ENCODE data around the gene ARHGEF25.
"Not testable (repeated sequence)": the region's sequence is repeated elsewhere in the genome, so short reads cannot be mapped to it uniquely, and the experiment has no call there.

The ARHGEF25 gene

DNA sequence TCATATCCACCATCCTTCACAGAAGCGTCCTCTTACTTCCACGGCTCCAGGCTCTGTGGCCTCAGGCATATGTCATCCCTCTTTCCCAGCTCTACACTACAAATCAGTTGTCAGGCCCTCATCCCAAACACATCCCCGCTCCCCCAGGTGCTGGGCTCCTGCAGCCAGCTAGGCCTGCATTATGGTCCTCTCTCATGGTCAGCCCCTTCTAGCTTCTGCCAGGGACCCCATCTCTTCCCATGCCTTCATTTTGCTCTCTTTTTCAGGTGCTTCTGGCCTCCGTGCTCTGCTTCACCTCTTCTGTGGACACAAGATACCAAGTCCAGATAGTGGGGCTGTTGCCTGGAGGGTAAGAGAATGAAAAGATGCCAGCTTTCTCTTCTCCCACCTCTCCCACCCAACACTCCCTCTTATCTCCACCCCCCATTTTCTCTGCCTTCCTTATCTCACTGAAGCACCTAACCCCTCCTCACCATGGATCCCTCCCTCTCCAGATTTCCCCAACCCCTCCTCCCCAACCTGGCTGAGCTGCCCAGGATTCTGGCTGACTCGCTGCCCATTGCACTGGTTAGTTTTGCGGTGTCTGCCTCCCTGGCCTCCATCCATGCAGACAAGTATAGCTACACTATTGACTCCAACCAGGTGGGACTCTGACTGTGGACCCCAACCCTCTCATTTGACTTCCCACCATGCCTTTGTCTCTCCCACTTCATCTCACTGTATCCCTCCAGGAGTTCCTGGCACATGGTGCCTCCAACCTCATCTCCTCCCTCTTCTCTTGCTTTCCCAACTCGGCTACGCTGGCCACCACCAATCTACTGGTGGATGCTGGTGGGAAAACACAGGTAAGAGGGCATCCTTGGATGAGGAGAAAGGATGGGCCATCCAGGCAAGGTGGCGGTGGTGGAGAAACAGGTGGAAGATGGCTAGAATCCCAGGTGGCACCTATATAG, 11.3 kb downstream of the ARHGEF25 start:
- DNase-seq (ENCODE audit: low spot score): no peak

- no peak for DNase-seq (ENCODE audit: low spot score)
Measured at GRCh38 chr12:57623385-57623784, 12.2 kb downstream of the ARHGEF25 start.

DNA sequence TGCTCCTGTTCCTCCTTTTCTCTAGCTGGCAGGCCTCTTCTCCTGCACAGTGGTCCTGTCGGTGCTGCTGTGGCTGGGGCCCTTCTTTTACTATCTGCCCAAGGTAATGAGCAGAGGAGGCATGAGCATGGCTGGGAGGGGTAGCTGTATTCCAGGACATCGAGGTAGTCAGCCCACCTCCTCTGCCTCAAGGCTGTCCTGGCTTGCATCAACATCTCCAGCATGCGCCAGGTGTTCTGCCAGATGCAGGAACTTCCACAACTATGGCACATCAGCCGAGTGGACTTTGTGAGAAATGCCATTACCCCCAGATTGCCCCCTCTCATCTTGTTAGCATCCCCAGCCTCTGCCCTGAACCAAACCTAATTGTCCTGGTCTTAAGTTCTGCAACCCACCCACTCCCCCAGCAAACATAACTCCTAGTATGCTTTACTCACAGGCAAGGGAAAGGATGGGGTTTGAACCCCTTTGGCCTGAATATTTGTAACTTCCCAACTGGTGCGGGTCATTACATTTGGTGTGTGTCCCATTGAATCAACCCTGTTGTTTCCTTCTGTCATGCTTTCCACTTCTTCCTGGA, 12.7 kb downstream of the ARHGEF25 start:
- DNase-seq (ENCODE audit: low spot score): no peak

- no peak for DNase-seq (ENCODE audit: low spot score)
Measured at GRCh38 chr12:57624441-57625220, 13.4 kb downstream of the ARHGEF25 start.

GRCh38 chr12:57625261-57626032, 14.2 kb downstream of the ARHGEF25 start:
- no peak for DNase-seq (ENCODE audit: low spot score)

DNA sequence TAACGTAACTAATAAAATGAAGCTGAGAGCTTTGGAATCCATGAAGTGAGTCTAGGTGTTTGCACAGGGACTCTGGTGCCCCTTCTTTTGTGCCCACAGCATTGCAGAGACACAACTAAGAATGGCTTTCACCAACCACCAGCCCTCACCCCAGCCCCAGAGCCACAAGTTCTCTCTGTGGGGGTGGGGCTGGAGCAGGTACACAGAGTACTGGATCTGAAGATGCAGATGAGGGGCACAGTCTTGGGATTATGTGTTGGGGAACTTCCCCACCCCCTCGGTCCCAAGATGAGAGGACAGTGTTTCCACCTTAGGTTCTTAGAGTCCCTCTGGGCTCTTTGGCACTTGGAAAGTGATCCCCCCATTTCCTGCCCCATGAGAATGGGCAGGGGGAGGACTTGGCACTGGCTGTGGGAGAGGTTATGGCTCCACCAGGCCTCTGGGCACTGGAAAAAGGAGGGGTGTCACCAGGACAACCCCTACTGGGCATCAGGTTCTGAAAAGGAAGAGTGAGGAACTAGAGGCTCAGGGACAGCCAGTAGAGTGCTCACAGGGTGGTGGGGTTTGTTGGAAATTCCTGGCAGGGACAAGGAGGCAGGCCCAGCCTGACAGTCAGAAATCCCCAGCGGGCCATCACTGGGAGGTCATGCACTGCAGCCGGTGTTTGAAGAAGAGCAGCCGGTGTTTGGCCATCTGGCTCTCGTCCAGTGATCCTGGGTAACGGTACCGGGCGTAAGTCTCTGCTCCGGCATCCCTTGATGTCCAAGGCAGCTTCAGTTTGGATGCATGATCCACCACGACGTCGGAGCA, 15.1 kb downstream of the ARHGEF25 start:
- DNase-seq (ENCODE audit: low spot score): no peak

DNA sequence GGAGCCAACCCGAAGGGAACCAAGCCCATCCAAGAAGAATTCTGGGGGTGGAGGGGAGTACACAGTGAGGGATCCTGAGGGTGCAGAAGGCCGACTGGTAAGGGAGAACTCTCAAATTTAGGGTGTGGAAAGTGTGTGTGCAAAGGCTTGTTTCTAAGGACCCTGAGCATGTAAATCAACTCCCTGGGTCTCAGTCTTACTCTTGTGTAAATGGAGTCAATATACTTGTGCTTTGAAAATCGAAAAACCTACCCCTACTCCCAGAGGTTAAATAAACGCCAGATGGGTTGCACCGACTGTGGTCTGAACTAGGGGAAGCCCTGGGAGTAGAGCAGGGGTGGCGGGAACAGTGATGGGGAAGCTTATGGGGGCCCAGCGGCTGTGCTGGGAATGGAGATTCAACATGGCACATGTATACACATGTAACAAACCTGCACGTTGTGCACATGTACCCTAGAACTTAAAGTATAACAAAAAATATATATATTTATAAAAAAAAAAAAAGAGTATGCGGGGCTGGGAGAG, 15.7 kb downstream of the ARHGEF25 start:
- no peak for DNase-seq (ENCODE audit: low spot score)

- no peak for DNase-seq (ENCODE audit: low spot score)
Measured at GRCh38 chr12:57627501-57628279, 16.5 kb downstream of the ARHGEF25 start.

GRCh38 chr12:57628280-57629191, 17.3 kb downstream of the ARHGEF25 start:
- no peak for DNase-seq (ENCODE audit: low spot score)

- DNase-seq (ENCODE audit: low spot score): no peak
Measured at GRCh38 chr12:57629897-57630471, 18.7 kb downstream of the ARHGEF25 start.

DNA sequence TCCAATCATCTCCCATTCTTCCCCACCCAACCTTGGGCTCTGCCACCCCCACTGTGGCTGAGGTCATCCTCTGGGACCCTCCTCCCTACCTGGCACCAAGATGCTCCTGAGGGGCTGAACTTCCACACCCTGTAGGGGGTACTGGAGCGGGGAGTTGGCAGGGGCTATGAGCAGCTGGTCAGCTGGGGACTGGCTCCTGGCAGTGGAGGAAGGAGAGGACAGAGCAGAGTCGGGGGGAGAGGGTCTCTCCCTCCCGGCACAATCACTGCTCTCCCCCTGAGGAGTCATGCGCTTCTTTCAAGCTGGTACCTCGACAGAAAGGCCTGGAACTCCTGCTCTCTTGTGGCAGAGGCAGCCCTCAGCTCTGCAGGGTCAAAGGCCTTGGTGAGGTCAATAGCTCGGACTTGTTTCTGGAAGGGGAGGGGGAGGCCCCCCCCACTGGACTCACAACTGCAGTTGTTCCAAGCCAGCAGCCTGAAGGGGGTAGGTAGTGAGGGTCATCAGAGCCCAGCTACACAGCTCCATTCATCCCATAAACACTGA, 19.7 kb downstream of the ARHGEF25 start:
- DNase-seq (ENCODE audit: low spot score): peak; percentile 4

DNA sequence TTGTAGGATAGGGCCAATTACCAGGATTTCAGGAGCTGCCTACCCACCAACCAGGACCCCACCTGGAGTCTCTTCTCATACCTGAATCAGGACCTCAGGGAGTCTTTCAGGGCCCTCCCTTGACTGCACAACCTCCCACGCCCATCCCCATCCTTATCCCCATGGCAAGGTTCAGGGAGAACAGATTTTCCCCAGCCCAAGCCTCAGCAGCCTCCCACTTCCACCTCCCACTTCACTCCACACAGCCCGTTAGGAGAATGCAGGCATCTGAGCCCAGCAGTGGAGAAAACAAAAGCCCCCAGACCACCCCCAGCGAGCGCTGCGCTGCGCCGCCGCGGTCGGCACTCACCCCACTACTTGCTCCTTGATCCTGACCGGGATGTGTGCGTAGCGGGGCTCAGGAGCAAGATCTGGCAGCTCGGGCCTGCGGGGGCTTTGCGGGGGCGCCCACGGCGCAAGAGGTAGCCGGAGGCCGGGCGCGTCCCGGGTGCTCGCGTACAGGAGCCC, 20.4 kb downstream of the ARHGEF25 start:
- no peak for DNase-seq (ENCODE audit: low spot score)

DNA sequence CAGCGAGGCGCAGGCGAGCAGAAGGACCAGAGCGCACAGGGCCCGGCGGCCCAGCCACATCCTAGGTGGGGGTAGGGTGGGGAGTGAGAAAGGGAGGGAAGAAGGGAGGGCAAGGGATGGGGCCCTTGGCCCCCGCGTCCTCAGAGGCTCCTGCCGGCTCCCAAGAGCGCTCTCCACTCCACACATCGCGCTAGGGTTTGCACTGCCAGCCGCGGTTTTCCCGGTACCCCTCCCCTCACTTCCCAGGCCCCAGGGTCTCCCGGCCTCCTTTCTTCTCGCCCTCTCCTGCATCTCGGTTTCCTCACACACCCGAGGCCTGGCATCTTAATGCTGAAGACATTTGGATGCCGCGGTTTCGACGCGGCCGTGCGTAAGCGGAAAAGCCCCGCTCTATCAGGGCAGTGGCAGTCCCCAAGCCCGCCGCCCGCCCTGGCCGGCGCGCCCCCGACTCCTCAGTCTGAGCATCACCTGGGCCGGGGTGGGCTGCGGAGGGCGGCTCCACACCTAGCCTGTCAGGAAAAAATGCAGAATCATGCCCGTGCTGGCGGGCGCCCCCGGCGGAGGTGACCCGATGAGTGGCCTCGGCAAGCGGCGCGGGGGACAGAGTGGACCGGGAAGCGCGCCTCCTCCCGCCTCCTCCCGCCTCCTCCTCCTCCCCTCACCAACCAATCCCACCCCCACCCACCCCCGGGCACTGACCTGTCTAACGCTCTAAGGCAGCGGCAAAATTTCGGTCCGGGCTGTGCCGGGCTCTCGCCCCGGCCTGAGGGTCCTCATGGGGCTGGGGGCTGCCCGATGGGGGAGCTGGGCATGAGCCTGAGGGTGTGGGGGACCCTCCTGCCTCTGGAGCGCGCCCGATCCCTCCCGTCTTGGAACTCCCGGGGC, 21.1 kb downstream of the ARHGEF25 start:
- peak; percentile 55 for DNase-seq (ENCODE audit: low spot score)

DNA sequence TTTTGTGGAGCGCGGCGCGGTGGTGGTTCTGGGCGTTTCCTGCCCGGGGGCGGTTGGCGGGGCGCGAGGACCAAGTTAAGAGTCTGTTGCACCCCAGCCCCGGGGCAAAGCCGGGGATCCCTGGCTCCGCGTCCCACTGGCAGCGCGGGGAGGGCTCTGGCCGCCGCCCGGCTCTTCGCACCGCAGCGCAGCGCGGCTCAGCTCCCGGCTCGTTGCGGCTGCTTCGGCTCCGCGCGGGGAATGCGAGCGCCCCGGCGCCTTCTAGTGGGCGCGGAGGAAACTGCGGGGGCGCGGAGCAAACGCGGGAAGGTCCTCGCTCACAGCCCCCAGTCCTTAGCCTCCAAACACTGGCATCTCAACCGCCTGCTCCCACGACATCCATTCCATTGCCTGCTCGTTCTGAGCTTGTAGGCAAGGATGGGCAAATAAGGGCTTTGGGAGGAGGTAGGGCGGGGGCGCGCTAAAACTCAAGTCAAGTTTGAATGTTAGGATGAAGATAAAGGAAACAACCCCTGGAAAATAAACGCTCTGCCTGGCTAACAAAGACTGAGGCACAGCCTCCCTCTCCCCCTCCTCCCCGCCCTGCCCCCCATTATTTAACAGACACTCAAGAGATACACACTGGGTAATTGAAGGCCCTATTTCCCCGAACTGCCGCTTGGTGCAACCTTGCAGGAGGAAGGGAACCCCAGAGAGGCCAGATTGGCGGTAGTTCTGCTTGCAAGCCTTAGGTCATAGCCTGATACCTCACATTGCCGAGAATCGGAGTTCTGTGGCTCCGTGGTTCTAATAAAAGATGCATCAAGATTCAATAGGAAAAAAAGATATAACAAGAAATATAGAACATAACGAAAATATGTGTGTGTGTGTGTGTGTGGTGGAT, 22.0 kb downstream of the ARHGEF25 start, which contains the start of gene B4GALNT1:
B4GALNT1 (minus strand) TSS at position 244 of the 883 bp plus-strand sequence. CDS start 1,069 bp downstream, outside the sequence.
- peak; percentile 91 for DNase-seq (ENCODE audit: low spot score)

DNA sequence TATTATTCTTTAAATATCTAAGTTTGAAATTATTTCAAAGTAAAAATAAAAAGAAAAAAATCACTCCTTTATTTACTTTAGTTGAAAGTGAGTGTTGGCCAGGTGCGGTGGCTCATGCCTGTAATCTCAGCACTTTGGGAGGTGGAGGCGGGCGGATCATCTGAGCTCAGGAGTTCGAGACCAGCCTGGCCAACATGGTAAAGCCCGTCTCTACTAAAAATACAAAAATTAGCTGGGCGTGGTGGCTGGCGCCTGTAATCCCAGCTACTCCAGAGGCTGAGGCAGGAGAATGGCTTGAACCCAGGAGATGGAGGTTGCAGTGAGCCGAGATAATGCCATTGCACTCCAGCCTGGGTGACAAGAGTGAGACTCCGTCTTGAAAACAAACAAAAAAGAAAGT, 25.5 kb downstream of the ARHGEF25 start:
- not testable (repeated sequence) for DNase-seq (ENCODE audit: low spot score)

GRCh38 chr12:57637364-57637763, 26.1 kb downstream of the ARHGEF25 start:
- no peak for DNase-seq (ENCODE audit: low spot score)

All from AG08396 (cell line).